Urothelium cell line (cell line): Measurements from ENCODE around the gene UROD.
"Not testable (repeated sequence)": the region's sequence is repeated elsewhere in the genome, so short reads cannot be mapped to it uniquely, and the experiment has no call there.

Experiments used
- DNase-seq: peaks from one replicate; pipeline ENCODE4 v3.0.0; 2011; ENCODE audit warnings: low spot score, mixed read lengths
- FAIRE-seq: peaks from 2 replicates; lab custom pipeline; 2011; peaks lifted over from hg19 to GRCh38; lab: Jason Lieb, UNC

UROD gene

DNA sequence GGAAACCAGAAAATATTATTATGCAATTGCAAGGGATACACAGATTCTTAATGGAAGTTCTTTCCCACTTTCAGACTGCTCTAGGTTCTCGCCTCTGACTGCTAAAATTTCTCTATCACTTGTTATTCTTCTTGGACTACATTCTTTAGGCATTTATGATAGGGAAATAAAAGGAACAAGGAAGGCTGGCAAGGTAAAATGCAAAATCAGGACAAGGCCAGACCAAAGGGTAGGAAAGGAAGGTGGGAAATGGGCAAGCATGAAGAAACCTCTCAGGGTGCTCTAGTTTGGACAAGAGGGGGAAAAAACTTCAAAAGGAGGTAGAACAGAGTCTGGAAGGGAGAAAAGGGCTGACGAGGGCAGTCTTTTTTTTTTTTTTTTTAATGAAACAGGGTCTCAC lies 26.2 kb downstream of the UROD start:
- no peak for FAIRE-seq
- DNase-seq, result no peak

DNA sequence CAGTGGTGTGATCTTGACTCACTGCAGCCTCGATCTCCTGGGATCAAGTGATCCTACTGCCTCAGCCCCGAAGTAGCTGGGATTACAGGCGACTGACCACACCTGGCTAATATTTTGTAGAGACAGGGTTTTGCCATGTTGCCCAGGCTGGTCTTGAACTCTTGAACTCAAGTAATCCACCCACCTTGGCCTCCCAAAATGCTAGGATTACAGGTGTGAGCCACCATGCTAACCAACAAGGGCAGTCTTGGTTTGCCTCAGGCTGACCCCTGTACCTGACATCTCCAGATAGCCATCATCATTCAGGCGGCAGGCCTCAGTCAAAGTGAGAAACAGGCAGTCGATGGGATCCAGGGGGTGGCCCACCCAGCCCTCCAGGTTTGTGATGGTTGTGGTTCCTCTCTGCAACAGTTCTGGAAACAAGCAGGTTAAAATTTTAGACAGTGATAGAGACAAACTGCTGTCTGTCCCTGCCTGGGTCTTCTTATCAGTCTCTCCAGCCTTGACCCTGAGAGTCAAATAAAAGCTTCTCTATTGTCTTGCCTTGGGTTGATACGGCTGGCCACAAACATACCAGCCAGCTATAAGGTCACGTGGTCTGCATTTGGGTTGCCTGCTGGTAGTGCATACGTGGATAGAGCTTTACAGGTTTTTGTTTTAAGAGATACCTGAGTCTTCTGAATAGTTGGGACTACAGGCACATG lies 26.8 kb downstream of the UROD start:
- FAIRE-seq (no peak), DNase-seq (no peak)

DNA sequence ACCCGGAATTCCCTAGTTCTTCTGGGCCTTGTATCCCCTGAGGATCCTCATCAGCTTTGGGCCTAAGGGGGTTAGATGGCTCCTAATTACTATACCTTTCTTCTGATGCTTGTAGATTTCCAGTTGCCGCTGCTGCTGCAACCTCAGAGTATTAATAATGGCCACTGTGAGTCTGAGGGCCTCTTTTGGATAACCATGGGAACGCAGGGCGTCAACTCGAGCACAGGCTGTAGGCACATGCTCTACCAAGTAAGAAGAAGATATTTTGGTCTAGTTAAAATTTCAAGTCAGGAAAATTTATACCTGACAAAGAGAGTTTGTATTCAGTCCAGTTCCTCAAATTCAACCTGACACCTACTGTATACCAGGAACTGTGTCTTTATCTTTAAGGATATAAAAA lies 28.2 kb downstream of the UROD start:
- no peak for FAIRE-seq
- DNase-seq, result no peak

DNA sequence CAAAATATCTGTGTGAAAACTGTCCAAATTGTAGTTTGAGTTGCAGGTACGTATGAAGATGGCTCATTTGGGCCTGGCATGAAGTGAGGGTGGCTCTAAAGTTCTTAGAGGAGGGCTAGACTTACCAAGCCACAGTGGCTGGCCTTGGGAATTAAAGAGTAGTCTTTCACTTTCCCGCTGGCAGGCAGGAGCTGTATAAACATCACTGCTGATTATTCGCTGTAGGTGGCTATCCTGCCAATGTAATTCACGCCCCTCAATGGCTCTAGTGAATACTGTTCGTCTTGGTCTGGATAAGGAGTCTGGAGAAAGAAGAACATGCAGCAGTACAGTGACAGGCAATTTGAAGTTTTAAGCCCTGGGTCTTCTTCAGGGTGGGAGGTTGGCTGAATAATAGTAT lies 31.0 kb downstream of the UROD start:
- DNase-seq (no peak), FAIRE-seq (no peak)

DNA sequence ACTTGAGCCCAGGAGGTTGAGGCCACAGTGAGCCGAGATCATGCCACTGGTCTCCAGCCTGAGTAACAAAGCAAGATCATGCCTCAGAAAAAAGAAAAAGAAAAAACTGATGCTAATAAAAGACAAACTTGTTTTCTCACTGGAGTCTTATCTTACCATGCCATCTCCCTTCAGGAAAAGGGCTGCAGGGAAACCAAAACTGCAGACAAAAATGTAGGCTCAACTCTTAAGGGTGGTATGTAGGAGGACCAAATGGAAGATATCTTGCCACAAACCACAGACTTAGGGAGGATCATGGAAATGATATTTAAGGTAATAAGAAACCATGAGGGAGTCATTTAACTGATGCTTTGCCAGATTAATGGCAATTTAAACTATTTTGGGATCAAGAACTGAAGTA lies 32.9 kb downstream of the UROD start:
- FAIRE-seq (no peak), DNase-seq (no peak)

DNA sequence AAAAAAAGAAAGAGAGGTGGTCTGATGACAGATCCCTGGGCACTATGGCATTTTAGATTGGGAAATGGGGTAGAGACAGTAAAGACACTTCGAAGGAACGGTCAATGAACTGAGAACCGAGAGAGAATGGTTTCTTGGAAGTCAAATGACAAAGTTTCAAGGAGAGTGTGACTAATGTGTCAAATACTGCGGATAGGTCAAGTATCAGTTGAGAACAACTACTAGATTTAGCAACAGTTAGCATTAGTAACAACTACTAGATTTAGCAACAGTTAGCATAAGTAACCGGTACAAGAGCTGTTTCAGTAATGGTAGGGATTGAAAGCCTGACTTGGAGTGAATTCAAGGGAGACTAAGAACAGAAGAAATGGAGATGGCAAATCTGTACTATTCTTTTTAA lies 35.0 kb downstream of the UROD start:
- FAIRE-seq, result no peak
- DNase-seq, result no peak

DNA sequence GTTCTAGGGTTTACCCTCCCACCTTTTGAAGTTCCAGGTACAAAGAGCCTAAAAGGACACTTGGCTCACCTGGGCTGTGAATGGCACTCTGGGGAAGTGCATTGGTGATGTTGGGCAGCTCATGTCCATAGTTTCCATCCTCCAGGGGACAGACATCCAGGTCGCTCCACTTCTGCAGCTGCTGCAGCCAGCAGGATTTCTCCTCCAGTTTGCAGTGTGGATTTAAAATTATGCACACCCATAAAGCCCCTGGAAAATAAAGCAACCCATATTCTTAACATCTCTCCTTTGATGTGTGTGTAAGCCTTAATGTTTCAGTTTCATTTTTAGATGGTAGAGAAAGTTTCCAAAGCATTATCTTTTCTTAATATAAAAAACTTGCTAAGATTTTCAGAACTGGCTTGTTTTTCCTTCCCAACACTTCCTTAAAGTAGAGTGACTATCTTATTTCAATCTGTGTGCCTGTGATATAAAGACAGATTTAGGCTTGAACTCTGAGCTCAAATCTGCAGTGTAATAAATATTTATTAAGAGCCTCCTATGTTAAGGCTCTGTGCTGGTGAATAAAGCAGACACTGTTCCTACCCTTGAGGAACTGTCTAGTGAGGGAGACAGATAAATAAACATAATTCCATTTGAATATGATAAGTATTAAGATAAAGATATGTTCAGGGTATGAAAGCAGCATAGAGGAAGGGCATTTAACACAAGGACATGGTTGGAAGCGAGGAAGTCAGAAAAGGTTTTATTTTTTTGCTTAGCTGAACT lies 39.1 kb downstream of the UROD start:
- DNase-seq, result no peak
- no peak for FAIRE-seq

DNA sequence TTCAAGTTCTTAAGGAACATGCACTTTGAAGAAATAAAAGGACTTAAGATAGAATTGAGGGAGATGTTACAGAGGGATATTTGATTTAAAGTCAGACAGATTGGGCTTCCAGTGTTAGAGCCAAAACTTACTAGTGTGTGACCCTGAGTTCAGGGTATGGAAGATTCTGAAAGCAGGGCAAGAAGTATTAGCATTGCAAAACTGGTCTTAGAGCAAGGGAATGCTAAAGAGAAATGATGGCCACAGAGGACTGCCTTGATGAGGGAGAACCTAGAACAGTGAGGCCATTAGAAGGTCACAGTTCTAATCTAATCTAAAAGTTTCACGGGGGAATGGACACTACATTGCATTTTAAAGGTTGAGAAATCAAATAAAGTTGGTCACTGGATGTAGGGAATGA lies 45.5 kb downstream of the UROD start:
- no peak for FAIRE-seq

DNA sequence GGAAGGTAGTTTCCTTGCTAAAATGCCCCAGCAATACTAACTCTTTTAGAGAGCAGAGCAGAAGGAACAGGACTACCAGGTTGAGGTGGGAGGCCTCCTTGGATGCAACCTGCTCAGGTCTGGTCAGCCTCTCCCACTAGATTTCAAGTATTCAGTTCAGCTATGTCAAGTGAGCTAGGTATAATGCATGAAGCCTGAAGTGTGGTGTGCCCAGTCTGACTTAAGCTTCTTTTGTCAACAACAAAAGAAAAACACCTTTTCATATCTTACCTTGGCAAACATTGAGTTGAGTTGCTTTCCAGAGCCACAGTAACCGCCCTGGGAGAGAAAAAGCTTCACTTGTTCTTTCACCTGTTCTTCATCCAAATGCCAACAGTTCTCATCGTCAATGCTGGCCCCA lies 47.8 kb downstream of the UROD start:
- FAIRE-seq (no peak), DNase-seq (no peak)

More for the DNA sequence above, 45.5 kb downstream of the UROD start:
- no peak for DNase-seq

DNA sequence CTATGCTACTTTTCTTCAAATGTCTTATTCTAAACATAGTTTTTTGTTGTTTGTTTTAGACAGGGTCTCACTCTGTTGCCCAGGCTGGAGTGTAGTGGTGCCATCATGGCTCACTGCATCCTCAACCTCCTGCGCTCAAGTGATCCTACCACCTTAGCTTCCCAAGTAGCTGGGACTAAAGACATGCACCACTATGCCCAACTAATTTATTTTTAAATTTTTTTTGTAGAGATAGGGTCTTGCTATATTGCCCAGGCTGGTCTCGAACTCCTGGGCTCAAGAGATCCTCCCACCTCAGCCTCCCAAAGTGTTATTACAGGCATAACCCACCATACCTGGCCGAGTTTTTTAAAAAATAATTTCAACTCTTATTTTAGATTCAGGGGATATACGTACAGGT lies 50.4 kb downstream of the UROD start:
- FAIRE-seq, DNase-seq: not testable (repeated sequence)

DNA sequence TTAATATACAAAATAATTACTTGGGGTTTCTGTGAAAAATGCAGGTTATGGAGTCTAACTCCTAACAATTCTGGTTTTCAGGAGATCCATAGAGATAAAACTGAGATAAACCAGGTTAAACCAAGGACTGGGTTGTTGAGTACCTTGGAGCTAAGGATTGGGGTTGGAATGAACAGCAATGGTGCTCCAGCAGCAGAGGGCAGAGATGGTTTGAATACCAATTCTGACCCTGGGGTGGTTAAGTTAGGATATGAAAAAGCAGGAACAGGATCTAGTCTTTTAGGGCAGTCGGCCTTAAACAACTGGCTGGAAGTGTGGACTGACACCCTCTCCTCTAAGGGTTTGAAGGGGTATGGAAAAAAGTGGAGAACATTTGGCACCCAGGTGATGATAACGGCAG lies 53.0 kb downstream of the UROD start:
- DNase-seq (no peak), FAIRE-seq (no peak)
